Heart right ventricle (tissue), 16 donors: ENCODE results near the gene SECISBP2. TPM values are rescaled to one million over a fixed set of nuclear protein-coding genes. Genes with fewer than 3 reads are reported as not detected.
A peak's percentile ranks its signal among the peaks of the same experiment; 100 is the strongest.

Source experiments
- ATAC-seq, 8 donors: fragments of 200-7000 bp; cut with Tn5 transposase; one replicate each; pipeline ENCODE4 v1.9.1; 2020; ENCODE audit warnings: mild to moderate bottlenecking in 8 of 8, moderate library complexity in 8 of 8, moderate number of reproducible peaks in 1 of 8
- DNase-seq, 2 donors: peaks; one replicate each; pipeline ENCODE4 v3.0.0-alpha.2; 2020
- H3K27ac ChIP-seq, 10 donors: fragments of 200-600 bp; sonication (generic) in 2 of 10; one replicate each; pipeline versions ENCODE4 v1.5.0 to v1.8.0; 2020 to 2022; ENCODE audit warnings: mild to moderate bottlenecking in 3 of 10
- H3K27me3 ChIP-seq, 7 donors: fragments of 200-600 bp; one replicate each; pipeline ENCODE4 v1.8.0; 2021 to 2022; ENCODE audit warnings: mild to moderate bottlenecking in 2 of 7
- H3K36me3 ChIP-seq, 9 donors: fragments of 200-600 bp; sonication (generic) in 1 of 9; one replicate each; pipeline versions ENCODE4 v1.5.0 to v1.8.0; 2020 to 2022; ENCODE audit warnings: mild to moderate bottlenecking in 2 of 9
- H3K4me1 ChIP-seq, 9 donors: fragments of 200-600 bp; sonication (generic) in 1 of 9; one replicate each; pipeline versions ENCODE4 v1.5.0 to v1.8.0; 2020 to 2022; ENCODE audit warnings: mild to moderate bottlenecking in 4 of 9
- H3K4me3 ChIP-seq, 10 donors: fragments of 200-600 bp; sonication (generic) in 2 of 10; one replicate each; pipeline versions ENCODE4 v1.5.0 to v1.8.0; 2020 to 2022; ENCODE audit warnings: mild to moderate bottlenecking in 7 of 10, moderate library complexity in 2 of 10
- H3K9me3 ChIP-seq, 11 donors: fragments of 200-600 bp in 10 of 11; sonication (generic) in 2 of 11; one replicate each; pipeline versions ENCODE4 v1.5.0 to v1.8.0; 2013 to 2022; ENCODE audit warnings: mild to moderate bottlenecking in 2 of 11, control low read depth in 1 of 11, moderate library complexity in 1 of 11
- WGBS, 2 donors: extraction: QIAGEN DNeasy Blood & Tissue Kit; methylation state at CpG; one replicate each; pipeline ENCODE4 v1.1.7; 2013; ENCODE audit warnings: inconsistent platforms in 1 of 2; 5-methylcytosine and 5-hydroxymethylcytosine counted together
- intact Hi-C, 10 donors: fragments of 100-400 bp; cut with DNase I; formaldehyde crosslinking; loops; one replicate each; pipeline versions ENCODE4 v1.11.1 to v1.14.2; 2022
- polyA plus RNA-seq, 2 donors: library from polyadenylated mRNA; stranded (reverse); fragments of 200-250 nt; gene quantifications; one replicate each; pipeline ENCODE4 v1.2.3, GENCODE V29; 2013
- total RNA-seq, 10 donors: library from RNA; stranded (reverse); fragmentation: NEBNext Ultra II Directional in 3 of 10; extraction: Animal tissue kit (Norgen Biotek cat#: 25700) in 3 of 10; gene quantifications; one replicate each; pipeline versions ENCODE4 v1.2.1 to v1.2.4, GENCODE V29; 2021 to 2023
- TF ChIP-seq, protein P1 (sequence below), 9 donors: fragments of 200-600 bp; sonication (generic) in 2 of 9; IDR thresholded peaks; one replicate each; pipeline versions ENCODE4 v1.5.0 to v1.8.0; 2021 to 2022; ENCODE audit warnings: antibody characterized with exemption in 9 of 9, mild to moderate bottlenecking in 5 of 9, moderate library complexity in 1 of 9
- donor health status: Arrhythmogenic right ventricular cardiomyopathy.
- donor health status: ischemic (EF 13 %, LVEDD 7.1; RV severe dilation, severe dysfunction).
- donor health status: healthy with polysubstance abuse.
- donor health status: DM: no; HTN: yes; CAD: no.
- donor health status: DM: no; HTN: no; CAD: no.
- donor health status: ischemic (EF 25% LVEDD 6.9; RV normal size, moderate dysfunction).
- donor health status: ischemic (EF 25% LVEDD 5.7; RV mildly dilated, moderate dysfunction).
- donor health status: healthy.
- donor health status: DM: yes; HTN: yes; CAD: no.
- donor health status: Ischemic cardiomyopathy.
- donor health status: ischemic (EF 35%, LVEDD 5.7; RV mildly dilated, moderate dysfunction).
- donor health status: nonischemic (EF 11% LVEDD 7.7; RV severe dilation, severe dysfunction).
- donor health status: DM: yes; HTN: yes; CAD: no.
- donor health status: PGD.
- donor health status: ischemic (EF 29% LVEDD 5.4; RV normal size, mild dysfunction).
- donor health status: nonischemic (EF 23%, LVEDD 6.1; RV moderate dilation, normal function).

The SECISBP2 gene
- total and polyA plus RNA-seq, 12 donors = 13.9 to 20.1 (median 17.0) TPM

DNA sequence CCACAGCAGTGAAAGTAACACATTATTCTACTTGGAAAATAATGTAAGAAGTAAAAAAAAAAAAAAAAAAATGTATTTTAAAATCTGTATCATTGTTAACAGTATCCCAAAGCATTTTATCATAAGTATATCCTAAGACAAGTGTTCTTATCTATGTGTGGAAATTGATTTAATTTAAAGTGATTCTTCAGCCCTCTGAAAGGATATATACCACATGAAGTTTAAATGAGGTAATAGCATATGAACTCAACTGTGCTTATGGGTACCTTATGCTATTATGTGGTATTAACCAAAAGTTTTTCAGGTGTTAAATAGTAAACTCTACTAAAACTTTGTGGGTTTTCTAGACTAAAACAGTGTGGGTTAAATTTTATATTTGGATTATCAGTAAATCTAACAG is 2.8 kb upstream of the SECISBP2 start:
- H3K9me3 ChIP-seq = no peaks in the 10 kb centered on the region
- TF ChIP-seq, protein P1, sequence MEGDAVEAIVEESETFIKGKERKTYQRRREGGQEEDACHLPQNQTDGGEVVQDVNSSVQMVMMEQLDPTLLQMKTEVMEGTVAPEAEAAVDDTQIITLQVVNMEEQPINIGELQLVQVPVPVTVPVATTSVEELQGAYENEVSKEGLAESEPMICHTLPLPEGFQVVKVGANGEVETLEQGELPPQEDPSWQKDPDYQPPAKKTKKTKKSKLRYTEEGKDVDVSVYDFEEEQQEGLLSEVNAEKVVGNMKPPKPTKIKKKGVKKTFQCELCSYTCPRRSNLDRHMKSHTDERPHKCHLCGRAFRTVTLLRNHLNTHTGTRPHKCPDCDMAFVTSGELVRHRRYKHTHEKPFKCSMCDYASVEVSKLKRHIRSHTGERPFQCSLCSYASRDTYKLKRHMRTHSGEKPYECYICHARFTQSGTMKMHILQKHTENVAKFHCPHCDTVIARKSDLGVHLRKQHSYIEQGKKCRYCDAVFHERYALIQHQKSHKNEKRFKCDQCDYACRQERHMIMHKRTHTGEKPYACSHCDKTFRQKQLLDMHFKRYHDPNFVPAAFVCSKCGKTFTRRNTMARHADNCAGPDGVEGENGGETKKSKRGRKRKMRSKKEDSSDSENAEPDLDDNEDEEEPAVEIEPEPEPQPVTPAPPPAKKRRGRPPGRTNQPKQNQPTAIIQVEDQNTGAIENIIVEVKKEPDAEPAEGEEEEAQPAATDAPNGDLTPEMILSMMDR (IDR thresholded peaks at IDR 0.05) = no peak
- intact Hi-C loops = loop anchor here in 2 of 10 donors (5.0 kb wide), 1 partner anchor 232 kb away; no protein-coding TSS in a partner anchor

DNA sequence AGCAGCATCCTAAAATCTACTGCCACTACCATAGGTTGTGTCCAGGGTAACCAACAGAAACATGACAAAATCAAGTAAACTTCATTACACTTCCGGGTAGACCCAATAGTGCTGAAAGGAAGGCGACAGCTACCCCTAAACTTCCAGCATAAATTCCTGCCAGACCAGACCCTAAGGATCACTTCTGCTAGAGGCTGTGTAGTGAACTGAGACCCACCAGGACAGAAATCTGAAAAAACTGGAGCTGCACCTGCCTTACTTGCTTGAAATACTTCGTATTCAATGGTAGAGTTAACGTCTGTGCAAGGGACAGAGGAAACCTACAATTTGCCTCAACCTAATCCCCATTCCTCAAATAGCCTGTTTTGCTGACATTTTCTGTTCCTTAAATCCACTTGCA is 1.0 kb upstream of the SECISBP2 start:
- H3K9me3 ChIP-seq = no peaks in the 10 kb centered on the region
- 83 to 93% methylated on average over 4 of the region's 4 CpGs for WGBS, 2 donors
- peaks cover 5 to 68% (median 36%) of the 10 kb centered on the region in 9 donors for H3K4me1 ChIP-seq
- peak overlapping the region in 1 of 10 donors; percentile 69 for H3K4me3 ChIP-seq
- TF ChIP-seq, protein P1 (IDR thresholded peaks at IDR 0.05) = no peak
- ATAC-seq = no peak
- H3K36me3 ChIP-seq = peaks cover 0 to 38% (median 0%) of the 10 kb centered on the region in 9 donors
- H3K27me3 ChIP-seq = no peaks in the 10 kb centered on the region
- intact Hi-C loops = loop anchor here in 2 of 10 donors (5.0 kb wide), 1 partner anchor 230 kb away; no protein-coding TSS in a partner anchor
- H3K27ac ChIP-seq = peak overlapping the region in 5 of 10 donors; percentile 98 to 100 (median 100)
- DNase-seq = no peak

More for the DNA sequence above, 2.8 kb upstream of the SECISBP2 start:
- Histone ChIP-seq H3K27me3 (no peaks in the 10 kb centered on the region), H3K27ac (no peak overlapping the region), H3K4me3 (no peak overlapping the region), H3K36me3 (peaks cover 0 to 32% (median 0%) of the 10 kb centered on the region in 9 donors), H3K4me1 (peaks cover 0 to 64% (median 35%) of the 10 kb centered on the region in 9 donors)
- ATAC-seq = no peak
- no peak for DNase-seq

DNA sequence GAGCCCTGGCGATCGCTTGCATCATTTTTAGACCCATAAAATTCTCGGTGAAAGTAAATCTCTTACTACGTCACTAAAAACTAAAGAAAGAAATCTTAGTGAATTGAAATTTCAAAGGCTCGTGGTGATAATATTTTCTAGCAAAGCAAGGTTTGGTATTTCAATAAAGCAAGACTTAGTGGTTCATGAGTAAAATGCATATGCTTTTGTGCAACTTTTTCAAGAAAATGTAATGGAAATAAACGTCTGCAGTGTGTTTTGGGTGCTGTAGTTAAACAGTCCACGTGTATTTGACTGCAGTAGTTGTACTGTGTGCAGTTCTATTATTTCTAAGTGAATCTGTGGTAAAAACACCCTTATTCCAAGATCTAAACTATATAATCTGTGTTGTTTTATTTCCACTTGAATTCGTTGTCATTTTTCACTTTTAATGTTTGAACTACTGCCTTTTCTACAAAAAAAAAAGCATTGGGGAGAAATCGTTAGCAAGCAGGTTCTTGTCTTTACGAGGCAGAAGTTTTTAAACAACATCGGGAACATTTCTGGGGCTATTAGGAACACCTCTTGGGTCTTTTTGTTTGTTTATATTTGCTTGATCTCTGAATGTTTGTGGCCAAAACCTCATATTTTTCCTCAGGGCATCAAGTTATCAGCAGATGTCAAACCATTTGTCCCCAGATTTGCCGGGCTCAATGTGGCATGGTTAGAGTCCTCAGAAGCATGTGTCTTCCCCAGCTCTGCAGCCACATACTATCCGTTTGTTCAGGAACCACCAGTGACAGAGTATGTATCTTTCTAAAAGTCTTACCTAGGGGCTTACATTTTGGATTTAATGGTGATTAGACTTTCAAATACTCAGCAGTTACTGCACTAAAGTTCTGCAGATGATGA is 960 bp downstream of the SECISBP2 start:
- TF ChIP-seq, protein P1 (IDR thresholded peaks at IDR 0.05) = peak in 3 of 9 donors; percentile 27 to 75 (median 45)

DNA sequence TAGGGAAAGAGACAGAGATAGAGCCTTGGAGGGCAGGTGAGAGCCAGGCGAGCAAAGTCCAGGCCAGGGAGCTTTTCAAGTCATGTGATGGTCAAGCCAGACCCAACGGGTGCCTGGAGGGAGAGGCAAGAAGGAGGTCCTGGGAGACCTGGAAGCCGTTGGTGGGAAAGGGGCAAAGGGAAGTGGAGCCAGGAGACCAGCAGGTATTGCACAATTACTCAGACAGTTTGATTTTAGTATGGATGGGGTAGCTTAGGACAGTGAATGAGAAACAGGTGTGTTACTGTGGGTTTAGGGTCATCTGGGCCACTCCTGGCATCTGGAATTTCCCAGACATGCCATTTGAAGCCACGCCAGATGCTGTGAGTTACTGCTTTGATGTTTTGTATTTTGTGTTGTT is 5.1 kb downstream of the SECISBP2 start:
- WGBS, 2 donors = 68 to 71% methylated on average over 4 of the region's 4 CpGs
- ATAC-seq (no peak), DNase-seq (no peak)
- TF ChIP-seq, protein P1 (IDR thresholded peaks at IDR 0.05) = no peak
- H3K9me3 ChIP-seq = no peaks in the 10 kb centered on the region
- no peaks in the 10 kb centered on the region for H3K27me3 ChIP-seq
- H3K27ac ChIP-seq = no peak overlapping the region
- peaks cover 5 to 53% (median 36%) of the 10 kb centered on the region in 9 donors for H3K4me1 ChIP-seq
- H3K4me3 ChIP-seq = no peak overlapping the region
- peaks cover 0 to 62% (median 13%) of the 10 kb centered on the region in 9 donors for H3K36me3 ChIP-seq
- intact Hi-C loops = loop anchor here in 2 of 10 donors (5.0 kb wide), 1 partner anchor 224 kb away; no protein-coding TSS in a partner anchor

More for the DNA sequence above, 960 bp downstream of the SECISBP2 start:
- no peaks in the 10 kb centered on the region for H3K9me3 ChIP-seq
- 3% methylated on average over 13 of the region's 13 CpGs for WGBS, 2 donors
- H3K4me1 ChIP-seq = peaks cover 5 to 56% (median 44%) of the 10 kb centered on the region in 9 donors
- ATAC-seq (peak in 1 of 8 donors; percentile 3), DNase-seq (no peak)
- no peaks in the 10 kb centered on the region for H3K27me3 ChIP-seq
- peaks cover 0 to 47% (median 0%) of the 10 kb centered on the region in 9 donors for H3K36me3 ChIP-seq
- H3K27ac ChIP-seq = peak overlapping the region; percentile 98 to 100 (median 99)
- intact Hi-C loops = loop anchor here in 4 of 10 donors (1.0 to 5.0 kb wide), 3 partner anchors 228 to 230 kb away; no protein-coding TSS in a partner anchor
- H3K4me3 ChIP-seq = peak overlapping the region; percentile 23 to 81 (median 67)
